K562 (cell line): ENCODE measurements around the gene LIPN. TPM values are rescaled to one million over a fixed set of nuclear protein-coding genes. Genes with fewer than 3 reads are reported as not detected.

ENCODE experiments used
- ATAC-seq: fragments of 200-7000 bp; cut with Tn5 transposase; 3 replicates; pipeline ENCODE4 v1.9.1; 2020; ENCODE audit warnings: moderate library complexity
- BruUV-seq: library from RNA; stranded (reverse); fragments of 400-500 nt; replicated peaks from 2 replicates; lab custom pipeline; 2021; lab: Mats Ljungman, UMichigan
- CTCF ChIA-PET: fragments of 300-600 bp; formaldehyde crosslinking; extraction: SDS; loops from one replicate; lab custom pipeline; 2021; ENCODE audit warnings: low intra/inter-chr PET ratio; lab: Yijun Ruan, JAX
- POLR2A ChIA-PET: fragments of 300-600, 350-650 bp; sonication (Branson Sonifier 250); formaldehyde crosslinking; extraction: SDS; loops from one replicate; lab custom pipeline; 2021; ENCODE audit warnings: antibody characterized with exemption, inconsistent platforms; lab: Yijun Ruan, JAX
- DNase-seq, 4 experiments: peaks; one replicate each; pipeline versions ENCODE4 v3.0.0 to v3.0.0-alpha.2; 2011 to 2018; ENCODE audit warnings: low spot score in 3 of 4, mixed read lengths in 3 of 4; ENCODE audit errors: extremely low read depth in 1 of 4
- FAIRE-seq: peaks from 2 replicates; lab custom pipeline; 2011; peaks lifted over from hg19 to GRCh38; lab: Jason Lieb, UNC
- H2AFZ ChIP-seq: 2 replicates; pipeline ENCODE4 v1.6.0; 2011; ENCODE audit warnings: low read depth, low read length, control low read depth, inconsistent platforms
- H3K27ac ChIP-seq: fragments of 200-600 bp; 3 replicates; pipeline ENCODE4 v1.8.0; 2011; ENCODE audit warnings: low read depth, mild to moderate bottlenecking, control low read depth, inconsistent platforms, low read length, moderate library complexity, mixed read lengths; ENCODE audit errors: extremely low read depth
- H3K27me3 ChIP-seq, 2 experiments: fragments of 300-600 bp in 1 of 2; 2 replicates in 1 of 2; 3 replicates in 1 of 2; pipeline versions ENCODE4 v1.6.0 to v1.8.0; 2011; ENCODE audit warnings: inconsistent platforms in 2 of 2, low read length in 2 of 2, mild to moderate bottlenecking in 1 of 2, mixed read lengths in 1 of 2, moderate library complexity in 1 of 2; ENCODE audit not compliant: control insufficient read depth in 2 of 2, insufficient read depth in 2 of 2
- H3K36me3 ChIP-seq: fragments of 300-600 bp; 3 replicates; pipeline ENCODE4 v1.8.0; 2011; ENCODE audit warnings: mild to moderate bottlenecking, low read length, inconsistent platforms; ENCODE audit not compliant: control insufficient read depth, insufficient read depth
- H3K4me1 ChIP-seq, 2 experiments: fragments of 200-600 bp in 1 of 2; replicated peaks in 1 of 2; 2 replicates in 1 of 2; 3 replicates in 1 of 2; pipeline versions ENCODE4 v1.5.1 to v1.8.0; 2011; ENCODE audit warnings: inconsistent platforms in 2 of 2, low read length in 2 of 2, mild to moderate bottlenecking in 1 of 2, mixed read lengths in 1 of 2, moderate library complexity in 1 of 2; ENCODE audit not compliant: control insufficient read depth in 2 of 2, insufficient read depth in 2 of 2
- H3K4me2 ChIP-seq: 2 replicates; pipeline ENCODE4 v1.6.1; 2011; ENCODE audit warnings: low read length, control low read depth, inconsistent platforms, mixed read lengths; ENCODE audit not compliant: insufficient read depth
- H3K4me3 ChIP-seq: fragments of 200-600 bp; sonication (generic), shearing (Covaris generic); 2 replicates; pipeline ENCODE4 v1.5.1; 2016; ENCODE audit warnings: control low read depth, inconsistent platforms
- H3K79me2 ChIP-seq: fragments of 200-600 bp; 3 replicates; pipeline ENCODE4 v1.8.0; 2011; ENCODE audit warnings: low read length, inconsistent platforms; ENCODE audit not compliant: control insufficient read depth, insufficient read depth
- H3K9ac ChIP-seq, 2 experiments: 2 replicates each; pipeline versions ENCODE4 v1.6.0 to v1.6.1; 2011; ENCODE audit warnings: low read depth in 2 of 2, low read length in 2 of 2, control low read depth in 1 of 2, inconsistent platforms in 1 of 2, mild to moderate bottlenecking in 1 of 2, mixed read lengths in 1 of 2; ENCODE audit not compliant: insufficient read depth in 1 of 2
- H3K9me1 ChIP-seq: one replicate; pipeline ENCODE4 v1.6.0; 2011; ENCODE audit warnings: inconsistent platforms, mild to moderate bottlenecking, low read length, moderate library complexity; ENCODE audit not compliant: control insufficient read depth, insufficient read depth
- H3K9me3 ChIP-seq: replicated peaks from 2 replicates; pipeline ENCODE4 v1.5.1; 2011; ENCODE audit warnings: low read depth, low read length, inconsistent platforms; ENCODE audit not compliant: control insufficient read depth, insufficient read depth
- H4K20me1 ChIP-seq: replicated peaks from 2 replicates; pipeline ENCODE4 v1.6.1; 2011; ENCODE audit warnings: low read length, inconsistent platforms, mixed read lengths; ENCODE audit not compliant: control insufficient read depth, insufficient read depth
- CBX3 ChIP-seq, 2 experiments: IDR thresholded peaks; 1 replicate in 1 of 2; 2 replicates in 1 of 2; pipeline ENCODE4 v1.6.1; 2012; ENCODE audit warnings: inconsistent platforms in 2 of 2, low read length in 2 of 2, borderline replicate concordance in 1 of 2, control low read depth in 1 of 2
- ERF ChIP-seq: fragments of 450-650 bp; formaldehyde crosslinking; IDR thresholded peaks from 2 replicates; pipeline ENCODE4 v1.4.0; 2020; ENCODE audit warnings: mild to moderate bottlenecking, mixed read lengths
- KDM2B ChIP-seq: fragments of 250-450 bp; sonication (Bioruptor Pico); IDR thresholded peaks from 2 replicates; pipeline ENCODE4 v1.8.0; 2021; ENCODE audit warnings: mild to moderate bottlenecking, moderate library complexity
- LEF1 ChIP-seq: fragments of 450-650 bp; IDR thresholded peaks from 2 replicates; pipeline ENCODE4 v1.6.1; 2016; ENCODE audit warnings: mild to moderate bottlenecking
- NCOR1 ChIP-seq: fragments of 450-650 bp; IDR thresholded peaks from 2 replicates; pipeline ENCODE4 v1.6.1; 2016; ENCODE audit warnings: mild to moderate bottlenecking, moderate library complexity
- OTX1 ChIP-seq: fragments of 450-650 bp; formaldehyde crosslinking; IDR thresholded peaks from 2 replicates; pipeline ENCODE4 v1.4.0; 2022; ENCODE audit warnings: mild to moderate bottlenecking
- PTRF ChIP-seq: fragments of 450-650 bp; IDR thresholded peaks from 2 replicates; pipeline ENCODE4 v1.6.1; 2016; ENCODE audit warnings: mild to moderate bottlenecking, missing genetic modification characterization, missing compliant biosample characterization
- SIX5 ChIP-seq, 2 experiments: IDR thresholded peaks; 2 replicates each; pipeline ENCODE4 v1.6.1; 2011; ENCODE audit warnings: low read length in 2 of 2, borderline replicate concordance in 1 of 2, low read depth in 1 of 2, mild to moderate bottlenecking in 1 of 2, moderate library complexity in 1 of 2; ENCODE audit not compliant: insufficient read depth in 1 of 2
- SLC30A9 ChIP-seq: fragments of 250-450 bp; sonication (Bioruptor Pico); IDR thresholded peaks from 2 replicates; pipeline ENCODE4 v1.8.0; 2022; ENCODE audit warnings: mild to moderate bottlenecking, moderate library complexity
- TAF15 ChIP-seq: fragments of 200-400 bp; formaldehyde crosslinking; IDR thresholded peaks from 2 replicates; pipeline ENCODE4 v1.6.1; 2017; ENCODE audit warnings: mild to moderate bottlenecking, low read depth, low read length, moderate library complexity
- THRAP3 ChIP-seq: fragments of 450-650 bp; IDR thresholded peaks from 2 replicates; pipeline ENCODE4 v1.6.1; 2016; ENCODE audit warnings: mild to moderate bottlenecking, inconsistent platforms, borderline replicate concordance
- ZKSCAN3 ChIP-seq: fragments of 250-450 bp; sonication (Bioruptor Pico); IDR thresholded peaks from 2 replicates; pipeline ENCODE4 v1.4.0; 2020
- ZNF282 ChIP-seq: sonication (generic); formaldehyde crosslinking; IDR thresholded peaks from 2 replicates; pipeline ENCODE4 v1.8.1; 2023; ENCODE audit warnings: missing genetic modification reagents
- ZNF316 ChIP-seq: fragments of 450-650 bp; IDR thresholded peaks from 2 replicates; pipeline ENCODE4 v1.6.1; 2016
- ZNF589 ChIP-seq: fragments of 200-800 bp; sonication (Bioruptor generic); IDR thresholded peaks from 2 replicates; pipeline ENCODE4 v1.6.1; 2016; ENCODE audit warnings: low read depth, missing genetic modification characterization, missing compliant biosample characterization
- WGBS: fragments of 100-300 bp; shearing (Covaris generic); methylation state at CpG from one replicate; pipeline ENCODE4 v1.1.6; 2016; ENCODE audit warnings: low coverage, mixed read lengths; ENCODE audit not compliant: insufficient coverage; ENCODE audit errors: missing lambda C conversion rate; 5-methylcytosine and 5-hydroxymethylcytosine counted together
- in situ Hi-C: fragments of 300-500 bp; cut with MboI; formaldehyde crosslinking; loops from 4 replicates; pipeline ENCODE4 v1.15.0; 2018; ENCODE audit warnings: inconsistent platforms, mixed read lengths
- intact Hi-C: fragments of 100-400 bp; cut with micrococcal nuclease; formaldehyde crosslinking; loops from 2 replicates; pipeline ENCODE4 v1.14.2; 2022
- polyA plus RNA-seq, 8 experiments: library from polyadenylated mRNA; depleted of rRNA in 4 of 8; stranded (reverse) in 5 of 8; unstranded in 3 of 8; fragments of >200 nt; fragmentation: Nextera tagmentation in 2 of 8; fragmentation: Illumina TruSeq in 1 of 8; extraction: Ambion mirVana in 2 of 8; extraction: Trizol in 1 of 8; gene quantifications; 2 replicates each; pipeline versions ENCODE4 v1.2.1 to v1.2.3, GENCODE V29; 2011 to 2014; ENCODE audit warnings: inconsistent platforms in 1 of 8, missing spikeins in 1 of 8
- total RNA-seq, 7 experiments: library from RNA; depleted of rRNA in 6 of 7; stranded (reverse); fragments of >200 nt in 6 of 7; fragmentation: Illumina TruSeq in 2 of 7; extraction: Trizol in 2 of 7; gene quantifications; 2 replicates each; pipeline versions ENCODE4 v1.2.1 to v1.2.3, GENCODE V29; 2011 to 2021; ENCODE audit warnings: low replicate concordance in 1 of 7
- TF ChIP-seq, protein P1 (sequence below): fragments of 450-650 bp; conservative IDR thresholded peaks from 2 replicates; pipeline ENCODE4 v1.6.1; 2016; ENCODE audit warnings: missing genetic modification characterization, low read depth, mild to moderate bottlenecking, control low read depth, missing compliant biosample characterization
- TF ChIP-seq, protein P2 (sequence below): fragments of 450-650 bp; formaldehyde crosslinking; IDR thresholded peaks from 2 replicates; pipeline ENCODE4 v1.4.0; 2022; ENCODE audit warnings: mild to moderate bottlenecking, moderate library complexity

Gene LIPN
- total and polyA plus RNA-seq, 9 of the 15 experiments (the other 6 are each of a cell fraction or from before 2014, with no cell fraction given), result not detected

DNA sequence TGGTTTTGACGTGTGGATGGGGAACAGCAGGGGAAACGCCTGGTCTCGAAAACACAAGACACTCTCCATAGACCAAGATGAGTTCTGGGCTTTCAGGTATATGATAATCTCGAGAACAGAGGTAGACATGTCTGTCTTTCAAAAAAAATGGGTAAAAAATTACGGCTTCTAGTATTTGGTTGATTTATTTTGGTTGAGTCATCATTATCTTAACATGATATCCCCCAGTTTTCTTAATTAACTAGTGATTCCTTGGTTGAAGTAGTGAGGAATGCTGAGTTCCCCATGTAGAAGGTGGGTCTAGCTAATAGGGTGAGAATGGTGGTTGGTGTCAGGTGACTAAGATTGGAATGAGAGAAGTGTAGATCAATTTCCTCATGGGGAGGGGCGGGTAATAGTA, 53.4 kb downstream of the LIPN start:
- Histone ChIP-seq H2AFZ (no peak overlapping the region), H3K79me2 (no peaks in the 10 kb centered on the region), H3K27ac (no peak overlapping the region), H3K4me2 (no peak overlapping the region), H3K4me3 (no peak overlapping the region), H3K9me3 (no peaks in the 10 kb centered on the region), H3K9me1 (no peaks in the 10 kb centered on the region), H3K36me3 (no peaks in the 10 kb centered on the region), H3K4me1 (no peaks in the 10 kb centered on the region), H4K20me1 (no peaks in the 10 kb centered on the region), H3K27me3 (no peaks in the 10 kb centered on the region), H3K9ac (no peak overlapping the region)
- POLR2A ChIA-PET, result no interaction called here
- in situ Hi-C loops, result no loop called here
- TF ChIP-seq ZNF589, result no peak
- TF ChIP-seq ZNF316, result peak; percentile 31; the same call in 1 of the 2 replicates
- 0% methylated on average over 5 of the region's 6 CpGs for WGBS
- no peak for DNase-seq
- intact Hi-C loops, result no loop called here
- no peak for FAIRE-seq
- BruUV-seq, result no TSS peak
- CTCF ChIA-PET, result no interaction called here
- ATAC-seq, result no peak

DNA sequence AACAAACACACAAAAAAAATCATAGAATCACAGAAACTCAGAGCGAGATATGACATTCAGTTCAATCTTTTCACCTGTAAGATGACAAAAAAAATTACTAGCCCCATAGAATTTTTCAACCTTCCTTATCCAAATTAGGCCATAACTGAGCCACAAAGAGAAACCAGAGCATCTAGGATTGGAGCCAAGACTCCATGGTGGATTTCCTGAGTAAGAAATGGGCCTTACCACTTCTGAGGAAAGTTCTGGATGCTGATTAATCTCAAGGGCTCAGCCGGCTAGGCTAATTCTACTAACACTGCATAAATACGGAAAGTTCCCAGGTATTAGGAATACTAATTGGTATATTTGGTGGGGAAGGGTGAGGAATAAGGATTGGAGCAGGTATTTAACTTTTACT, 59.5 kb downstream of the LIPN start:
- no peak for FAIRE-seq
- Histone ChIP-seq H3K27ac (no peak overlapping the region), H3K4me2 (no peak overlapping the region), H2AFZ (no peak overlapping the region), H3K79me2 (no peaks in the 10 kb centered on the region), H3K9me3 (no peaks in the 10 kb centered on the region), H4K20me1 (no peaks in the 10 kb centered on the region), H3K36me3 (no peaks in the 10 kb centered on the region), H3K4me3 (no peak overlapping the region), H3K9me1 (no peaks in the 10 kb centered on the region), H3K9ac (no peak overlapping the region), H3K27me3 (no peaks in the 10 kb centered on the region), H3K4me1 (no peaks in the 10 kb centered on the region)
- WGBS, result 0% methylated on average over 3 of the region's 3 CpGs
- intact Hi-C loops, result no loop called here
- BruUV-seq, result no TSS peak
- in situ Hi-C loops, result no loop called here
- POLR2A ChIA-PET, result no interaction called here
- CTCF ChIA-PET, result no interaction called here
- no peak for DNase-seq
- ATAC-seq, result no peak
- TF ChIP-seq ZNF282 (CRISPR knock-in tag) (no peak), TAF15 (no peak), ERF (no peak), CBX3 (IDR thresholded peaks at IDR 0.05; ENCODE audit: borderline replicate concordance in 1 of 2, low read length in 2 of 2) (no peak), SLC30A9 (CRISPR knock-in tag) (no peak), THRAP3 (no peak), KDM2B (no peak), NCOR1 (no peak), ZKSCAN3 (no peak), PTRF (tag) (no peak), LEF1 (no peak), SIX5 (IDR thresholded peaks at IDR 0.05; ENCODE audit: borderline replicate concordance in 1 of 2, insufficient read depth in 1 of 2, low read depth in 1 of 2, low read length in 2 of 2) (no peak), OTX1 (no peak)
- TF ChIP-seq, protein P1, sequence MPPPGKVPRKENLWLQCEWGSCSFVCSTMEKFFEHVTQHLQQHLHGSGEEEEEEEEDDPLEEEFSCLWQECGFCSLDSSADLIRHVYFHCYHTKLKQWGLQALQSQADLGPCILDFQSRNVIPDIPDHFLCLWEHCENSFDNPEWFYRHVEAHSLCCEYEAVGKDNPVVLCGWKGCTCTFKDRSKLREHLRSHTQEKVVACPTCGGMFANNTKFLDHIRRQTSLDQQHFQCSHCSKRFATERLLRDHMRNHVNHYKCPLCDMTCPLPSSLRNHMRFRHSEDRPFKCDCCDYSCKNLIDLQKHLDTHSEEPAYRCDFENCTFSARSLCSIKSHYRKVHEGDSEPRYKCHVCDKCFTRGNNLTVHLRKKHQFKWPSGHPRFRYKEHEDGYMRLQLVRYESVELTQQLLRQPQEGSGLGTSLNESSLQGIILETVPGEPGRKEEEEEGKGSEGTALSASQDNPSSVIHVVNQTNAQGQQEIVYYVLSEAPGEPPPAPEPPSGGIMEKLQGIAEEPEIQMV, result no peak
- TF ChIP-seq, protein P2, sequence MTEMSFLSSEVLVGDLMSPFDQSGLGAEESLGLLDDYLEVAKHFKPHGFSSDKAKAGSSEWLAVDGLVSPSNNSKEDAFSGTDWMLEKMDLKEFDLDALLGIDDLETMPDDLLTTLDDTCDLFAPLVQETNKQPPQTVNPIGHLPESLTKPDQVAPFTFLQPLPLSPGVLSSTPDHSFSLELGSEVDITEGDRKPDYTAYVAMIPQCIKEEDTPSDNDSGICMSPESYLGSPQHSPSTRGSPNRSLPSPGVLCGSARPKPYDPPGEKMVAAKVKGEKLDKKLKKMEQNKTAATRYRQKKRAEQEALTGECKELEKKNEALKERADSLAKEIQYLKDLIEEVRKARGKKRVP, result no peak
